PFSK-1 (cell line): ENCODE measurements around the gene PSPC1.

Experiments
- FOXP2 ChIP-seq: optimal IDR thresholded peaks from 2 replicates; pipeline ENCODE3; 2011; ENCODE audit warnings: borderline replicate concordance, control low read depth, inconsistent platforms; ENCODE audit not compliant: insufficient read depth; ENCODE audit errors: extremely low read length, extremely low read depth
- POLR2AphosphoS5 ChIP-seq: IDR thresholded peaks from 2 replicates; pipeline ENCODE4 v1.6.1; 2012; ENCODE audit warnings: low read depth, mild to moderate bottlenecking, control low read depth, low read length, moderate library complexity
- SIN3A ChIP-seq: IDR thresholded peaks from 2 replicates; pipeline ENCODE4 v1.6.1; 2012; ENCODE audit warnings: mild to moderate bottlenecking, low read length, moderate library complexity, borderline replicate concordance; ENCODE audit not compliant: insufficient read depth
- TAF1 ChIP-seq: IDR thresholded peaks from 2 replicates; pipeline ENCODE4 v1.6.1; 2012; ENCODE audit warnings: low read length, control low read depth, borderline replicate concordance; ENCODE audit not compliant: insufficient read depth
- TF ChIP-seq, protein P1 (sequence below), 2 experiments: IDR thresholded peaks; 2 replicates each; pipeline versions ENCODE4 v1.6.1 to v1.8.0; 2011 to 2012; ENCODE audit warnings: low read depth in 2 of 2, low read length in 2 of 2, control low read depth in 1 of 2, inconsistent platforms in 1 of 2, mild to moderate bottlenecking in 1 of 2, moderate library complexity in 1 of 2; ENCODE audit not compliant: insufficient read depth in 1 of 2

DNA sequence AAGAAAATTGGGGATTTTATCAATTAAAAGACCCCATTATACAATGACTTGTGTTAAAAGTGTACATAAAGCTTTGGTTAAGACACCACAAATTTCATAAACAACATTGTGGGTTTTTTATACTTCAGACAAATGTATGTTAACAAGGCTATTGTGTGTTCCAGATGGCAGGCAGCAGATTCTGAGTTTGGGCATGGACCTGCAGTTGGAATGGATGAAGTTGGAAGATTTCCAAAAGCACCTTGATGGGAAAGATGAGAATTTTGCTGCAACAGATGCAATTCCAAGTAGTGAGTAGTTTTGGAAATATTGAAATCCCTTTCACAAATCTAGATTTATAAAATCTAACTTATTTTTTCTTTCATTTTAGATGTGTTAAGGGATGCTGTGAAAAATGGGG is 123.9 kb downstream of the PSPC1 start:
- no peak for TF ChIP-seq POLR2AphosphoS5
- TF ChIP-seq, protein P1, sequence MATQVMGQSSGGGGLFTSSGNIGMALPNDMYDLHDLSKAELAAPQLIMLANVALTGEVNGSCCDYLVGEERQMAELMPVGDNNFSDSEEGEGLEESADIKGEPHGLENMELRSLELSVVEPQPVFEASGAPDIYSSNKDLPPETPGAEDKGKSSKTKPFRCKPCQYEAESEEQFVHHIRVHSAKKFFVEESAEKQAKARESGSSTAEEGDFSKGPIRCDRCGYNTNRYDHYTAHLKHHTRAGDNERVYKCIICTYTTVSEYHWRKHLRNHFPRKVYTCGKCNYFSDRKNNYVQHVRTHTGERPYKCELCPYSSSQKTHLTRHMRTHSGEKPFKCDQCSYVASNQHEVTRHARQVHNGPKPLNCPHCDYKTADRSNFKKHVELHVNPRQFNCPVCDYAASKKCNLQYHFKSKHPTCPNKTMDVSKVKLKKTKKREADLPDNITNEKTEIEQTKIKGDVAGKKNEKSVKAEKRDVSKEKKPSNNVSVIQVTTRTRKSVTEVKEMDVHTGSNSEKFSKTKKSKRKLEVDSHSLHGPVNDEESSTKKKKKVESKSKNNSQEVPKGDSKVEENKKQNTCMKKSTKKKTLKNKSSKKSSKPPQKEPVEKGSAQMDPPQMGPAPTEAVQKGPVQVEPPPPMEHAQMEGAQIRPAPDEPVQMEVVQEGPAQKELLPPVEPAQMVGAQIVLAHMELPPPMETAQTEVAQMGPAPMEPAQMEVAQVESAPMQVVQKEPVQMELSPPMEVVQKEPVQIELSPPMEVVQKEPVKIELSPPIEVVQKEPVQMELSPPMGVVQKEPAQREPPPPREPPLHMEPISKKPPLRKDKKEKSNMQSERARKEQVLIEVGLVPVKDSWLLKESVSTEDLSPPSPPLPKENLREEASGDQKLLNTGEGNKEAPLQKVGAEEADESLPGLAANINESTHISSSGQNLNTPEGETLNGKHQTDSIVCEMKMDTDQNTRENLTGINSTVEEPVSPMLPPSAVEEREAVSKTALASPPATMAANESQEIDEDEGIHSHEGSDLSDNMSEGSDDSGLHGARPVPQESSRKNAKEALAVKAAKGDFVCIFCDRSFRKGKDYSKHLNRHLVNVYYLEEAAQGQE (IDR thresholded peaks at IDR 0.05; ENCODE audit: insufficient read depth in 1 of 2, low read depth in 2 of 2, low read length in 2 of 2), result no peak
- TF ChIP-seq FOXP2, result no peak
- no peak for TF ChIP-seq SIN3A
- TF ChIP-seq TAF1, result no peak
